IPS-20b (cell line): Measurements from ENCODE around the gene TOP3B.
A peak's percentile ranks its signal among the peaks of the same experiment; 100 is the strongest.

Experiments used
- H3K27ac ChIP-seq: one replicate; pipeline ENCODE4 v1.5.1; 2013; ENCODE audit warnings: low read length
- H3K27me3 ChIP-seq: 2 replicates; pipeline ENCODE4 v1.6.1; 2013; ENCODE audit warnings: mild to moderate bottlenecking, low read length, inconsistent platforms; ENCODE audit not compliant: insufficient read depth
- H3K36me3 ChIP-seq: 2 replicates; pipeline ENCODE4 v1.6.1; 2013; ENCODE audit warnings: low read depth, mild to moderate bottlenecking, inconsistent platforms, low read length, moderate library complexity; ENCODE audit not compliant: insufficient read depth
- H3K4me1 ChIP-seq: 2 replicates; pipeline ENCODE4 v1.6.1; 2013; ENCODE audit warnings: mild to moderate bottlenecking, control low read depth, inconsistent platforms, low read length, moderate library complexity; ENCODE audit not compliant: insufficient read depth
- H3K4me3 ChIP-seq: 2 replicates; pipeline ENCODE4 v1.5.1; 2013; ENCODE audit warnings: mild to moderate bottlenecking, low read length, inconsistent platforms
- H3K9ac ChIP-seq: 2 replicates; pipeline ENCODE4 v1.6.1; 2013; ENCODE audit warnings: low read depth, mild to moderate bottlenecking, inconsistent platforms, low read length, moderate library complexity
- H3K9me3 ChIP-seq: 2 replicates; pipeline ENCODE4 v1.6.1; 2013; ENCODE audit warnings: mild to moderate bottlenecking, low read depth, low read length, inconsistent platforms; ENCODE audit not compliant: insufficient read depth

The TOP3B gene

GRCh38 chr22:21990445-21991303 is 8.1 kb upstream of the TOP3B start:
- H3K9me3 ChIP-seq: no peaks in the 10 kb centered on the region
- no peak overlapping the region for H3K4me3 ChIP-seq
- H3K27me3 ChIP-seq: peaks cover 94% of the 10 kb centered on the region
- H3K4me1 ChIP-seq: no peaks in the 10 kb centered on the region
- H3K36me3 ChIP-seq: no peaks in the 10 kb centered on the region
- H3K27ac ChIP-seq: no peak overlapping the region
- no peak overlapping the region for H3K9ac ChIP-seq

DNA sequence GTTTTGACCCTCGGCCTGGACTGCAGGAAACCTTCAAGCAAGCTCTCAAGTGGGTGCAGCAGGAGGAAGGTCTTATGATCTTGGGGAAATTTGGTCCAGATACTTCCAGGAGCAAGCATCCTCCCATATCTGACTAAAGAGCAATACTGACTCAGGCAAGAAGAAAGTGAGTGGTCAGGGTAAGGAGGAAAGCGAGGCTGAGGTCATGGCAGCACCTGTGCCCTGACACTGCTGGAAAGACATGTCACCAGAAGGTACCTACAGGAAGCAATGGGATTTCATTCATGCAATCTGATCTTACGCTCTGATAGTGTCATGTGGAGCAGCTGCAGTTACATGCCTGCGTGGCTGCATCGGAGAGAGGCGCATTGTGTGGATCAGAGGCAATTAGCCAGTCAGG is 6.5 kb upstream of the TOP3B start:
- Histone ChIP-seq H3K9me3 (no peaks in the 10 kb centered on the region), H3K4me3 (no peak overlapping the region), H3K9ac (no peak overlapping the region), H3K4me1 (no peaks in the 10 kb centered on the region), H3K27ac (no peak overlapping the region), H3K27me3 (peaks cover 85% of the 10 kb centered on the region), H3K36me3 (no peaks in the 10 kb centered on the region)

GRCh38 chr22:21985214-21985613 is 2.6 kb upstream of the TOP3B start:
- Histone ChIP-seq H3K27me3 (peaks cover 47% of the 10 kb centered on the region), H3K4me1 (no peaks in the 10 kb centered on the region), H3K9ac (no peak overlapping the region), H3K4me3 (no peak overlapping the region), H3K36me3 (no peaks in the 10 kb centered on the region; the same call in 1 of the 2 replicates), H3K9me3 (no peaks in the 10 kb centered on the region), H3K27ac (no peak overlapping the region)

- no peak overlapping the region for H3K4me3 ChIP-seq
- H3K27ac ChIP-seq: no peak overlapping the region
- peaks cover 42% of the 10 kb centered on the region for H3K27me3 ChIP-seq
- no peaks in the 10 kb centered on the region for H3K4me1 ChIP-seq
- no peaks in the 10 kb centered on the region for H3K9me3 ChIP-seq
- H3K9ac ChIP-seq: no peak overlapping the region
- H3K36me3 ChIP-seq: no peaks in the 10 kb centered on the region; the same call in 1 of the 2 replicates
Measured at GRCh38 chr22:21984793-21985192, 2.2 kb upstream of the TOP3B start.

- H3K27me3 ChIP-seq: peaks cover 13% of the 10 kb centered on the region
- H3K36me3 ChIP-seq: no peaks in the 10 kb centered on the region; the same call in 1 of the 2 replicates
- H3K27ac ChIP-seq: peak overlapping the region; percentile 81
- H3K4me3 ChIP-seq: peak overlapping the region; percentile 98
- H3K9me3 ChIP-seq: no peaks in the 10 kb centered on the region
- peak overlapping the region; percentile 95 for H3K9ac ChIP-seq
- H3K4me1 ChIP-seq: no peaks in the 10 kb centered on the region
Measured at GRCh38 chr22:21981874-21982273, 713 bp downstream of the TOP3B start.

GRCh38 chr22:21980547-21980946 is 2.0 kb downstream of the TOP3B start:
- Histone ChIP-seq H3K9ac (no peak overlapping the region), H3K36me3 (peaks cover 4% of the 10 kb centered on the region), H3K27me3 (peaks cover 6% of the 10 kb centered on the region), H3K27ac (no peak overlapping the region), H3K9me3 (no peaks in the 10 kb centered on the region), H3K4me1 (no peaks in the 10 kb centered on the region), H3K4me3 (no peak overlapping the region)

GRCh38 chr22:21978564-21979386 is 3.8 kb downstream of the TOP3B start:
- Histone ChIP-seq H3K9ac (no peak overlapping the region), H3K27ac (no peak overlapping the region), H3K4me1 (no peaks in the 10 kb centered on the region), H3K9me3 (no peaks in the 10 kb centered on the region), H3K27me3 (no peaks in the 10 kb centered on the region), H3K36me3 (peaks cover 22% of the 10 kb centered on the region), H3K4me3 (no peak overlapping the region)

DNA sequence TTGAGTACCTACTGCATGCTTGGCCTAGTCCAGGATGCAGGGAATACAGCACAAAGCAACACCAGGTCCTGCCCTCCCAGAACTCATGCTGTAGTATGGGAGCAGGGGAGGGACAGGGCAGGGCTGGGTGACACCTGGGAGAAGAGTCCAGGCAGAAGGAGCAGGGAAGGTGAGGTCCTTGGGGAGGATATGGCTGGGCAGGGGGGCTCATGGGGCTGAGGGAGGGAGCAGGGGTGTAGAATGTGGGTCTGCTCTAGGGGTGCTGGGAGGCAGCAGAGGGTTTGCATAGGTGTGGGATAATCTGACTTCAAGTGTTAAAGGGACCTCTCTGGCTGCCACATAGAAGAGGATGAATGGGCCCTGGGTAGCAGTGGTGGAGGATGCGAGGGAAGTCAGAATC is 4.8 kb downstream of the TOP3B start:
- Histone ChIP-seq H3K27me3 (no peaks in the 10 kb centered on the region), H3K27ac (no peak overlapping the region), H3K4me1 (no peaks in the 10 kb centered on the region), H3K4me3 (no peak overlapping the region), H3K36me3 (peaks cover 31% of the 10 kb centered on the region), H3K9ac (no peak overlapping the region), H3K9me3 (no peaks in the 10 kb centered on the region)

- Histone ChIP-seq H3K4me3 (no peak overlapping the region), H3K9me3 (no peaks in the 10 kb centered on the region), H3K27me3 (no peaks in the 10 kb centered on the region), H3K9ac (no peak overlapping the region), H3K36me3 (peaks cover 51% of the 10 kb centered on the region), H3K27ac (no peak overlapping the region), H3K4me1 (no peaks in the 10 kb centered on the region)
Measured at GRCh38 chr22:21975854-21976345, 6.7 kb downstream of the TOP3B start.

GRCh38 chr22:21975273-21975672 is 7.3 kb downstream of the TOP3B start:
- Histone ChIP-seq H3K27ac (no peak overlapping the region), H3K4me3 (no peak overlapping the region), H3K27me3 (no peaks in the 10 kb centered on the region), H3K9me3 (no peaks in the 10 kb centered on the region), H3K36me3 (peaks cover 57% of the 10 kb centered on the region), H3K4me1 (no peaks in the 10 kb centered on the region), H3K9ac (no peak overlapping the region)

GRCh38 chr22:21974058-21974649 is 8.4 kb downstream of the TOP3B start:
- Histone ChIP-seq H3K36me3 (peaks cover 62% of the 10 kb centered on the region), H3K27me3 (no peaks in the 10 kb centered on the region), H3K9ac (no peak overlapping the region), H3K4me3 (no peak overlapping the region), H3K27ac (no peak overlapping the region), H3K4me1 (no peaks in the 10 kb centered on the region), H3K9me3 (no peaks in the 10 kb centered on the region)
